Prostate gland (tissue), 2 donors: ENCODE data around the gene HOXB1.

Source experiments
- POLR2A ChIP-seq: fragments of 450-650 bp; IDR thresholded peaks from one replicate; pipeline ENCODE4 v1.6.1; 2016; ENCODE audit warnings: antibody characterized with exemption, mild to moderate bottlenecking
- TF ChIP-seq, protein P1 (sequence below), 4 experiments: fragments of 200-600 bp in 2 of 4; fragments of 450-650 bp in 2 of 4; sonication (generic) in 2 of 4; IDR thresholded peaks; 1 replicate in 3 of 4; 2 replicates in 1 of 4; pipeline ENCODE4 v1.5.1; 2016 to 2019; ENCODE audit warnings: antibody characterized with exemption in 4 of 4, mild to moderate bottlenecking in 2 of 4, moderate library complexity in 2 of 4

DNA sequence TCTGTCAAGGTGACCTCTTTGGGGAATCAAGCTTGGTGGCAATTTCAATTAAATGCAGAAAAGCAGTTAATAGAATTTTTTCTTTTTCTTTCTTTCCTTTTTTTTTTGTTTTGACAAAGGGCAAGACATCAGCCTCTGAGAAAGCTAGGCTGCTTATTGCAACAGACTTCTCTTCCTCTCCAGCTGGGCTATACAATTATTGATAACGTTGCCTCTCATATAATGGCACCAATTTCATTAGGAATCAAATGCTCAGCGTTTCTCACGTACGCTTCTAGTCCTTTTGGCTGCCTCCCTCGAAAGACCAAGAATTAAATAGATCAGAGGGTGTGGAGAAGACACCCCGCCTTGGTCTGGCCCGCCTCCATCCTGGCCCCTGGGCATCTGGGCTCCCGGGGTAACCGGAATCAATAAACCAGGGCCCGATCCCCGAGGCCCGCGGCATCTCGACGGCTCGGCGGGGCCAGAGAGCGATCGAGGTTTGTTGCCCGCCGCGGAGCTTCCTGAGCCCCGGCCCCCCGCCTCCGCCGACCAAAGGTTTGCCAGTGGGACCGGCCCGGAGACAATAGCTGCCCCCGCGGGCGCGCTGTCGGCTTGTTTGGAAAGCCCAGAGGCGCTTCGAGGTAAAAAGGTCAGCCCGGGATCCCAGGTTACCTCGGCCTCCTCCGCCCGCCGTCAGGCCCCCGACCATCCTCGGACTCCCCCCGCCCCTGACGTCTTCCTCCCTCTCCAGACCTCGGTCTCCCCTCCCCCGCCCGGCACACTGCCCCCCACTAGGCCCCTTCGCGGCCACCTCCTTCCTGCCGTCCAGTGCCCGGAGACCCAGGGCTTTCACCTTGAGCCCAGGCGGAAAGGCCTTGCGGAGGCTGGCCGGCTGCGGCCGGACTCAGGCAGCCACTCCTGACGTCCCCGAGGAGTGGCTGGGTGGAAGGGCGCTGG lies 3.9 kb downstream of the HOXB1 start:
- TF ChIP-seq POLR2A: no peak
- TF ChIP-seq, protein P1, sequence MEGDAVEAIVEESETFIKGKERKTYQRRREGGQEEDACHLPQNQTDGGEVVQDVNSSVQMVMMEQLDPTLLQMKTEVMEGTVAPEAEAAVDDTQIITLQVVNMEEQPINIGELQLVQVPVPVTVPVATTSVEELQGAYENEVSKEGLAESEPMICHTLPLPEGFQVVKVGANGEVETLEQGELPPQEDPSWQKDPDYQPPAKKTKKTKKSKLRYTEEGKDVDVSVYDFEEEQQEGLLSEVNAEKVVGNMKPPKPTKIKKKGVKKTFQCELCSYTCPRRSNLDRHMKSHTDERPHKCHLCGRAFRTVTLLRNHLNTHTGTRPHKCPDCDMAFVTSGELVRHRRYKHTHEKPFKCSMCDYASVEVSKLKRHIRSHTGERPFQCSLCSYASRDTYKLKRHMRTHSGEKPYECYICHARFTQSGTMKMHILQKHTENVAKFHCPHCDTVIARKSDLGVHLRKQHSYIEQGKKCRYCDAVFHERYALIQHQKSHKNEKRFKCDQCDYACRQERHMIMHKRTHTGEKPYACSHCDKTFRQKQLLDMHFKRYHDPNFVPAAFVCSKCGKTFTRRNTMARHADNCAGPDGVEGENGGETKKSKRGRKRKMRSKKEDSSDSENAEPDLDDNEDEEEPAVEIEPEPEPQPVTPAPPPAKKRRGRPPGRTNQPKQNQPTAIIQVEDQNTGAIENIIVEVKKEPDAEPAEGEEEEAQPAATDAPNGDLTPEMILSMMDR (IDR thresholded peaks at IDR 0.05): no peak
